NB4 (cell line): Measurements from ENCODE around the gene LYRM1.

Experiments
- TF ChIP-seq, protein P1 (sequence below): IDR thresholded peaks from one replicate; pipeline ENCODE4 v1.5.1; 2012; ENCODE audit warnings: low read depth, low read length
- TF ChIP-seq, protein P2 (sequence below): IDR thresholded peaks from 2 replicates; pipeline ENCODE4 v1.6.1; 2011; ENCODE audit warnings: low read depth, low read length

GRCh38 chr16:20899477-20900298 is 883 bp upstream of the LYRM1 start:
- TF ChIP-seq, protein P1, sequence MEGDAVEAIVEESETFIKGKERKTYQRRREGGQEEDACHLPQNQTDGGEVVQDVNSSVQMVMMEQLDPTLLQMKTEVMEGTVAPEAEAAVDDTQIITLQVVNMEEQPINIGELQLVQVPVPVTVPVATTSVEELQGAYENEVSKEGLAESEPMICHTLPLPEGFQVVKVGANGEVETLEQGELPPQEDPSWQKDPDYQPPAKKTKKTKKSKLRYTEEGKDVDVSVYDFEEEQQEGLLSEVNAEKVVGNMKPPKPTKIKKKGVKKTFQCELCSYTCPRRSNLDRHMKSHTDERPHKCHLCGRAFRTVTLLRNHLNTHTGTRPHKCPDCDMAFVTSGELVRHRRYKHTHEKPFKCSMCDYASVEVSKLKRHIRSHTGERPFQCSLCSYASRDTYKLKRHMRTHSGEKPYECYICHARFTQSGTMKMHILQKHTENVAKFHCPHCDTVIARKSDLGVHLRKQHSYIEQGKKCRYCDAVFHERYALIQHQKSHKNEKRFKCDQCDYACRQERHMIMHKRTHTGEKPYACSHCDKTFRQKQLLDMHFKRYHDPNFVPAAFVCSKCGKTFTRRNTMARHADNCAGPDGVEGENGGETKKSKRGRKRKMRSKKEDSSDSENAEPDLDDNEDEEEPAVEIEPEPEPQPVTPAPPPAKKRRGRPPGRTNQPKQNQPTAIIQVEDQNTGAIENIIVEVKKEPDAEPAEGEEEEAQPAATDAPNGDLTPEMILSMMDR: no peak
- TF ChIP-seq, protein P2, sequence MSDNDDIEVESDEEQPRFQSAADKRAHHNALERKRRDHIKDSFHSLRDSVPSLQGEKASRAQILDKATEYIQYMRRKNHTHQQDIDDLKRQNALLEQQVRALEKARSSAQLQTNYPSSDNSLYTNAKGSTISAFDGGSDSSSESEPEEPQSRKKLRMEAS: no peak
